Frontal cortex (tissue), 4 donors: ENCODE data around the gene TAF8. TPM values are rescaled to one million over a fixed set of nuclear protein-coding genes. Genes with fewer than 3 reads are reported as not detected.
"Not testable (repeated sequence)": the region's sequence is repeated elsewhere in the genome, so short reads cannot be mapped to it uniquely, and the experiment has no call there.

Experiments used
- DNase-seq, 2 donors: peaks; one replicate each; pipeline ENCODE4 v3.0.0; 2012; ENCODE audit warnings: low spot score in 2 of 2
- FAIRE-seq: peaks from 2 replicates; lab custom pipeline; 2012; peaks lifted over from hg19 to GRCh38; lab: Jason Lieb, UNC
- total RNA-seq: library from RNA; depleted of rRNA; stranded (reverse); fragments of >200 nt; gene quantifications from one replicate; pipeline ENCODE4 v1.2.3, GENCODE V29; 2014
- donor health status: control.
- donor health status: control.
- donor health status: control.

The TAF8 gene, protein sequence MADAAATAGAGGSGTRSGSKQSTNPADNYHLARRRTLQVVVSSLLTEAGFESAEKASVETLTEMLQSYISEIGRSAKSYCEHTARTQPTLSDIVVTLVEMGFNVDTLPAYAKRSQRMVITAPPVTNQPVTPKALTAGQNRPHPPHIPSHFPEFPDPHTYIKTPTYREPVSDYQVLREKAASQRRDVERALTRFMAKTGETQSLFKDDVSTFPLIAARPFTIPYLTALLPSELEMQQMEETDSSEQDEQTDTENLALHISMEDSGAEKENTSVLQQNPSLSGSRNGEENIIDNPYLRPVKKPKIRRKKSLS
- total RNA-seq, result 4.5 TPM

DNA sequence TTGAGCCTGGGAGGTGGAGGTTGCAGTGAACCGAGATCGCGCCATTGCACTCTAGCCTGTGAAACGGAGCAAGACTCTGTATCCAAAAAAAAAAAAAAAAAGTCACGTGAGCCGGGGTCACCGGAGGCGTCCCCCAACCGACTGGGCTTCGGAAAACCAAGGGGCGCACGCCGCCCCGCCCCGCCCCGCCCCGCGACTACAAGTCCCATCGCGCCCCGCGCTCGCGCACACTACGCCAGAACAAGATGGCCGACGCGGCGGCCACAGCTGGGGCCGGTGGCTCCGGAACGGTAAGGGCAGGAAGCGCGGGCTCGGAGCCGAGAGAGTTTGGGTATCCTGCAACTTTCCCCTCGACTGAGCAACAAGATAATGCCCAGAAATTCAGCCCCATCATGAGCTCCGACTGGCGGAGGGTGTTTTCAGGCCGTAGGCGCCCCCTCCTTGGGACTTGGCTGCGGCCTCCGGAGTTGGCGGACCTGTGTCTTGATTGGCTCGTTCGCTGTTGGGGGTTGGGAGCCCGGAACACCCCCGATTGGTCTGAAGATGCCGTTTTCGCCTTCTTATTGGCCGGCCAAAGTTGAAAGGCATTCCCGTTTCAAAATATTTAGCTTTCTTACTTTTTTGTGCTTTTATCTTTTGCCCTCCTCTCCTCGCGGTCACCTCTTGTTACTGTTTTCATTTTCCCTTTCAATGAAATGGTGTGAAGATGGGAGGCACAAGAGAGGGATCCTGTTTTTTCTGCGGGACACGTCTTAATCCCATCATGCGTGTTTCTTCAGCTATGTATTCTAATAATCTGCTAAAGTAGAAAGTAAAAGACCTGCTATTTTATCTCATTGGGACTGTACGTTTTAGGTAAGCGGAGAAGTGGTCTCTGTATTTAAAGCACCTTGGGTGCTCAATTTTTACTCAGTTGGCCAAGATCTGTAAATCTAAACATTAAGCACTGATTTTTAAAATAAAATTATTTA is at the start of gene TAF8:
Gene TAF8 (plus strand): TSS at position 228 of the 971 bp plus-strand sequence. CDS start 18 bp downstream, at position 246.
- DNase-seq (peak; percentile 86 to 88), FAIRE-seq (no peak)

DNA sequence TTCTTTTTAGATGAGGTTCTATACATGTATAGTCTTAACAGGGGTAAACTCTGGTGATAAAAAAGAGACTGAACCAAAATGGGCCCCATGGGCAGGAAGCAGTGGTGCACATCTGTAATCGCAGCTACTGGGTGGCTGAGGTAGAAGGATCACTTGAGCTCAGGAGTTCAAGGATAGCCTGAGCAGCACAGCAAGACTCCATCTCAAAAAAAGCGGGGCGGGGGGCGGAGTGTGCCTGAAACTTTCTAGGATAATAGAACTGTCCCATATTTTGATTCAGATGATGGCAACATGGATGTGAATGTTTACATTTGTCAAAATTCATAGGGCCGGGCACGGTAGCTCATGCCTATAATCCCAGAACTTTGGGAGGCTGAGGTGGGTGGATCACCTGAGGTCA is 48.8 kb upstream of the TAF8 start:
- no peak for FAIRE-seq
- DNase-seq, result no peak

DNA sequence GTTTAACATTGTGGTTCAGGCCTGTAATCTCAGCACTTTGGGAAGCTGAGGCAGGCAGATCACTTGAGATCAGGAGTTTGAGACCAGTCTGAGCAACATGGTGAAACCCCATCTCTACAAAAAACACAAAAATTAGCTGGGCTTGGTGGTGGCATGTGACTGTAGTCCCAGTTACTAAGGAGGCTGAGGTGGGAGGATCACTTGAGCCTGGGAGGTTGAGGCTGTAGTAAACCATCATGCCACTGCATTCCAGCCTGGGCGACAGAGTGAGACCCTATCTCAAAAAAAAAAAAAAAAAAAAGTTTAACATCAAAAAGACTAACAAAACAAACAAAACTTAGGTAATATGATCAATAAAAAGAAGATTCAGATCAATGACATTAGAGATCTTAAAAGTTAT is 46.7 kb upstream of the TAF8 start:
- FAIRE-seq, result not testable (repeated sequence)

DNA sequence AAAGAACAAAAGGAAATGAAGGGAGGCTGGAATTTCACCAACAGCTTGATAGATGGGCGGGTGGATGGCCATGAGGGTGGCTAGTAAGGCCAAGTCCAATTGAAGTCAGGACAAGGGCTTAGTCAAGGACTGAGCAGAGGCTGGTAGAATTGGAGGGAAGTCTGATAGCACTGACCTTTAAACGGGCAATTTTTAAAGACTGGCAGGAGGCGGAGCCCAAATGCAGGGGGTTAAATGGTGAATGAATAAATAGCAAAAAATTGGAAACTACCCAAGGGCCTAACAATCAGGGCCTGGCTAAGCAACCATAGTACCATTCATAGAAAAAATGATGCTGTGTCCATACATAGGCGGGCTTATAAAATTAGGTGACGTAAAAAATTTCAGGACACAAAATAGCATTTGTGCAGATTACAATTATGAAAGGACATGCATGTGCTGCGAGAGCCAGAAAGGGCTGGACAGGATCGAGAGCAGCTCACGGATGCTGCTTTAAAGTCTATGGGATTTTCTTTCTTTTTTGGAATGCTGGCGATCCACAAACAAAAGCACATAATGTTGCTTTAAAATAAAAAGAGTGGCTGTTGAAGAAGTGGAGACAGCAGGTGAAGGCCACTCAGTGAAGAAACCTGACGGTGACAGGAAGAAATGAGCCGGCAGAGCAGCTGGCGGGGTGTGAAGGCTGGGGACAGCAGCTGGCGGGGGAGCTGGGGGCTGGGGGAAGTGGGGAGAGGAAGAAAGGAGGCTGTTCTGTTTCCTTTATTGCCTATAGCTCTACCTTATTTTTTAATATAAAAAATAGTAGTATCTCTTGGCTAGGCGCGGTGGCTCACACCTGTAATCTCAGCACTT is 42.8 kb upstream of the TAF8 start:
- DNase-seq, result no peak
- no peak for FAIRE-seq

More for the DNA sequence above, 46.7 kb upstream of the TAF8 start:
- not testable (repeated sequence) for DNase-seq

DNA sequence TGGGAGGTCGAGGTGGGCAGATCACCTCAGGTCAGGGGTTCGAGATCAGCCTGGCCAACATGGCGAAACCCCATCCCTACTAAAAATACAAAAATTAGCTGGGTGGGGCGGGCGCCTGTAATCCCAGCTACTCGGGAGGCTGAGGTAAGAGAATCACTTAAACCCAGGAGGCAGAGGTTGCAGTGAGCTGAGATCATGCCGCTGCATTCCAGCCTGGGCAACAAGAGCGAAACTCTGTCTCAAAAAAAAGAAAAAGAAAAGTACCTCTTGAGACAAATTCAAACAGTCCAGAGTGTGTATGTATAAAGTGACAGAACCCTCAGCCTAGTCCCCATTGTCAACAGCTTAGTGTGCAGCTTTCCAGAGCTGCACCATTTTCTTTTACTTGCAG is 42.2 kb upstream of the TAF8 start:
- not testable (repeated sequence) for FAIRE-seq, DNase-seq

DNA sequence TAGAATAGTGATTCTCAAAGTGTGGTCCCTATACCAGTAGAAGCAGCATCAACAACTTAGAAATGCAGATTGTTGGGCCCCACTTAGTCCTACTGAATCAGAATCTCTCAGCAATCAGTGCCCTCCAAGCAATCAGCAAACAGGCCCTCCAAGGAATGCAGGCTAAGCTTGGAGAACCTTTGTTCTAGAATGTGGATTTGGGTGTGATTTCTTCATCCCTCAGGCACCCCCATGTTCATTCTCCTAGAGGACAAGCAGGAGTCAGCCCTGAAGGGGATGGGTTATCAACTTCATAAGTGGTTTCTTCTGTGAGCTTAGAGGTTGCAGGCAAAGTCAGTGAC is 40.5 kb upstream of the TAF8 start:
- no peak for FAIRE-seq

DNA sequence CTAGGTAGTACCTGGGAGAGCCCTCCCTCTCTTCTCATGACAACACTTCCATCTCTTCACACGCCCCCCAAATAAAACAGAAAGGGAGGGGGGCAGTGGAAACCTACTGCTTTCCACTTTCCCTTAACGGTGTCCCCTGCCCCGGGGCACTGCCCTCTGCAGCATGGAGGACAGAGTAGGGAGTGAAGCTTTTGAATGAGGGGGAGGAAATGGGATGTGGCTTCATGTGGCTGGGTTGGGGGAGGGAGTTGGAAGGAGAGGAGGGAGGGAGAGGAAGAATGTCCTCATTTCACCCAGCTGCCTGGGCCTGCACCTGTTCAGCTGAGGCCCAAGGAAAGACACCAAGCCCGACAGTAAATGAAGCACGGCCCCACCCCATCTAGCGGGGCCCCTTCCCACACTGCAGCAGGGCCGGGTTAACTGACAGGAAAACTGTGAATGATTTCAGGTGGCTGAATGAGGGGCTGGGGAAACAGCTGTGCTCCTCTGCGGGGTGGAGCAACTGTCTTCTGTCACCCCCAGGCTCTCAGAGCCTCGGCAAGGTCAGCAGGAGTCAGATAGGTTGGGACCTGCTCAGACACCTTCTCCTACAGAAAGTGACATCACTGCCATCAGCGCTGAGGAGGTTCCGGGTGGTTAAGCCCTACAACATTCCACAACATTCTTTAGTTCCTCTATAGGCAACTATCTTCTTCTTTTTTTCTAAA is 40.0 kb upstream of the TAF8 start:
- DNase-seq, result no peak
- FAIRE-seq, result no peak

More for the DNA sequence above, 40.5 kb upstream of the TAF8 start:
- no peak for DNase-seq

DNA sequence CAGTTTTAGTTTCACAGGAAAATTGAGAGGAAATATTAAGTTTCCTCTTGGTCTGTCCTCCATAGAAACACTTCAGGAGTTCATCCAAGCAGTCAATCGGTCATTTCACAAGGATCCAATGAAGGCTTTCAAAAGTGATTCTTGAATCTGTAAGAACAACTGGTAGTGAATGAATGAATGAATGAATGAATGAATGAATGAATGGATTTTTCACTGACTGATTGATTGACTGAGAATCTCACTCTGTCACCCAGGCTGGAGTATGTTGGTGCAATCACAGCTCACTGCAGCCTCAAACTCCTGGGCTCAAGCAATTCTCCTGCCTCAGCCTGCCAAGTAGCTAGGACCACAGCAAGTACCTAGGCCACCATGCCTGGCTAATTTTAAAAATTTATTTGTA is 39.4 kb upstream of the TAF8 start:
- DNase-seq (no peak), FAIRE-seq (no peak)

DNA sequence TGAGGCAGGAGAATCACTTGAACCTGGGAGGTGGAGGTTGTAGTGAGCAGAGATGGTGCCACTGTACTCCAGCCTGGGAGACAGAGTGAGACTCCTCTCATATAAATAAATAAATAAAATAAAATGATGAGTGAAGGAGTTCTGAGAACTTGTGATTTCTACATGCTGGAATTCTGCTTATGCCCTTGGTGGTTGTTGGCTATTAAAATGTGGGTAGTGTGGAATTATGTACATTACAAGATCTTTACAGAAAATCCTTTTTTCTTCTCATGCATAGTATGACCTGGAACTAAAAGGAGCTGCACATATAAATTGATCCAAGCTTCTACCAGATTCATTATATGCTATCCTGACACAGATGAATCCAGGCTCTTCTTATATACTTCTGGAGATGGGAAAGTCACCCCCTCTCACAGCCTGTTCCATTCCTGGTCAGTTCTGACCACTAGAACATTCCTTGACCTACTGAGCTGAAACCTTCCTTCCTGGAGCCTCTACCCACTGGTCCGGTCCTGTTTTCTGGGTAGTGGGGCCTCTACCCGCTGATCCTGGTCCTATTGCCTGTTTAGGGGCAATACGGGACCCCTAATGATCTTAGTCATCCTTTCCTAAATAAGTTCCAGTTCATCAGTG is 37.7 kb upstream of the TAF8 start:
- no peak for FAIRE-seq

DNA sequence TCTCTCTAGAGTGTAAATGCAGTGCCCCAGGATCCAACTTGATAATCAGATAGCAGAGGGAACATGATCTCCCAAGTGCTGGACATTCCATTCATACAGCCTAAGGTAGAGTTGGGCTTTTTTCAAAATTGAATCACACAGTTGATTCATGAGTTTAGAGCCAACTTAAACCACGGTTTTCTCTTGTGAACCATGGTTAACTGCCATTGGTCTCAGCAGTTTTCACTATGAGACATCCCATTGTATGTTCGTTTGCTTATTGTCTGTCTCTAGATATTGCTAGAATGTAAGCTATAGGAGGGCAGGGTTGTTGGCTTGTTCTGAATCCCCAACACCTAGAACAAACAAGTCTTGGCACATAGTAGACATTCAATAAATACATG is 37.2 kb upstream of the TAF8 start:
- FAIRE-seq, result no peak
- no peak for DNase-seq

More for the DNA sequence above, 37.7 kb upstream of the TAF8 start:
- DNase-seq, result no peak

DNA sequence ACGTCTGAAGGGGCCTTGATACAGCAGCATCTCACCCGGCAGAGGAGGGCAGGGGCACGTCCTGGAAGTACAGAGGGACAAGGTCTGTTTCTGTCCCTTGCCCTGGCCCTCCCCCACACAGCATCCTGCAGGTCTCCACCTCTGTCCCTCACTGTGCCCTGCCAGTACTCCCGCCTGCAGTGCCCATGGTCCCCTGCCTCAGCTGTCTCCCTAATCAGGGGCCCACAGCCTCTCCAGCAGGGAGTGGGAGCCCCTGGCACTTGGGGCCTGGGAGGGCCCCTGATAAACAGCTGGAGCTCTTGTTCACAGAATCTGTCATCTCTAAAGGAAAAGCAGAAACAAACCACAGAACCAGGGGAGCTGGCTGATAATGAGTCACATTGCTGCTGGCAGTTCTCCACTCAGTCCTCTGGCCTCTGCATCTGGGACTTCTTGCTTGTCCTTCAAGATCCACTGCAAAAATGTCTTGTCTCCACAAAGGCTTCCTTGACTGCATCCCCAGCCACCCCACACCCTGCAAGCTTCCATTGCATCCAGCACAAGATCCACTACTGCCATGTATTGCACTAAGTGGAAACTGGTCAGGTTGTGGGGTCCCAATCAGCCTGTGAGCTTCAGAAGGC is 33.2 kb upstream of the TAF8 start:
- FAIRE-seq (no peak), DNase-seq (no peak)

DNA sequence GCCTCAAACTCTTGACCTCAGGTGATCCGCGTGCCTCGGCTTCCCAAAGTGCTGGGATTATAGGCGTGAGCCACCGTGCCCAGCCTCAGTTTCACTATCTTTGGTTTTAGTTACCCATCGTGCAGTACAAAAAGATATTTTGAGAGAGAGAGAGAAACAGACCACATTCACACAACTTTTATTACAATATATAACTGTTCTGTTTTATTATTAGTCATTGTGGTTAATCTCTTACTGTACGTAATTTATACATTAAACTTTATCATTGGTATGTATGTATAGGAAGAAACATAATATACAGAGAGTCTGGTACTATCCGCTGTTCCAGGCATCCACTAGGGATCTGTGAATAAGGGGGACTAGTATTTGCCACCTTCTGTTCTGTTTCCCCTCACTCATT is 29.4 kb upstream of the TAF8 start:
- no peak for FAIRE-seq

DNA sequence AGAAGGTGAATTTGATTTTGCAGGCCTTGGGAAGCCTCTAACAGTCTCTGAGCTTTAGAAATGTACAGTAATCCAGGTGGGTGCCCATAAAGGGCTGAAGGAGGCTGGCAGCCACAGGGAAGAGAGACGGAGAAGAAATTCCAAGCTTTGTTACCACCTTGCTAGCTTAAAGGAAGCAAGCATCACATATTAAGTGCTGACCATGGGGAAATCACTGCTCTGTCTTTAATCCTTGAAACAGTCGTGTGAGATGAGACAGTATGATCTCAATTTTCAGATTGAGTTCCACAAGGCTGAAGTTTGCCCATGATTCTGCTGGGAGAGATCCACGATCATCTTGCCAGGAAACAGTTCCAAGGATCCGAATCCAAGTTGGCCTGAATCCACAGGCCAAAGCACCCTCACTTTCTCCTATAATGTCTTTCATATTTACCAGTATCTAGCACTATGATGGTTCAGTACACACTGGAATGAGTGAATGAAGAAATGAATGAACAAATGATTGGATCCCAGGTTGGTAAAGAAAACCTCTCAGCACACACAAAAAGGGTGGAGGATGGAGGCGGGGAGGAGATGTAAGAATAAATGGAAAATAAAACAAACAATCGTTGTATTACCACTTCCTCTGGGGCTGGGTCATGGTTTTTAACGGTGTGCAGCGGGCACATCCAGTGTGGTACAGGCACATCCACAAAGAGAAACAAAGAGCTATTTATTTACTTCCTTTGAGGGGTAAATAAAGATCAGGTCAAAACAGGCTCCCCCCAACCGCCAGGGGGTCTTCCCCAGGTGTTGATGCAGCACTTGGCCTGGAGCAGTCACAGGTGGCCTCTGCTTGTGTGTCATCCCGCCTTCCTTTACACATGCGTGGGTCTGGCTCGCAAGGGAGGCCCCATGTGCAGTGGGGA is 28.2 kb upstream of the TAF8 start:
- FAIRE-seq, result no peak
- DNase-seq, result no peak

More for the DNA sequence above, 29.4 kb upstream of the TAF8 start:
- DNase-seq, result no peak

DNA sequence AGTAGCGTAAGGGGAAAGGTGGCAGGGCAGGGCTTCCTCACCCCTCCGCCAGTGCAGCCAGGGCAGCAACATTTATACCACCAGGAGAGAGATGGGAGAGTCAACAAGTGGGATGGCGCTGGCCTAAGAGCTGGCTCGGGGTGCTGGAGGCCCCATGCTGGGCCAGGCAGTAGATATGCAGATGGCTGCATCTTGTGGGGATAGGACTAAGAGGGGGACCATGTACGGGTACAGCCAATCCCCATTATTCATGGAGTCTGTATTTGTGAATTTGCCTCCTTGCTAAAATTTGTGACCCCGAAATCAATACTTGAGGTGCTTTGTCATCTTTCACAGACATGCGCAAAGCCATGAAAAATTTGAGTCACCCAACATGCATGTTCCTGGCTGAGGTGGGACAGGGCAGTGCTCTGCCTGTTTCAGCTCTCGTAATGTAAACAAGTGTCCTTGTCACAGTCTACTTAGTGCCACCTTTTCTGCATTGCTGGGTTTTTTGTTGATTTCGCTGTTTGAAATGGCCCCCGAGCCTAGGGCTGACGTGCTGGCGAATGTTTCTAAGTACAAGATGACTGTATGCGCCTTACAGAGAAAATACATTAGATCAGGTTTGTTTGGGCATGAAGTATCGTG is 27.5 kb upstream of the TAF8 start:
- FAIRE-seq (no peak), DNase-seq (no peak)

DNA sequence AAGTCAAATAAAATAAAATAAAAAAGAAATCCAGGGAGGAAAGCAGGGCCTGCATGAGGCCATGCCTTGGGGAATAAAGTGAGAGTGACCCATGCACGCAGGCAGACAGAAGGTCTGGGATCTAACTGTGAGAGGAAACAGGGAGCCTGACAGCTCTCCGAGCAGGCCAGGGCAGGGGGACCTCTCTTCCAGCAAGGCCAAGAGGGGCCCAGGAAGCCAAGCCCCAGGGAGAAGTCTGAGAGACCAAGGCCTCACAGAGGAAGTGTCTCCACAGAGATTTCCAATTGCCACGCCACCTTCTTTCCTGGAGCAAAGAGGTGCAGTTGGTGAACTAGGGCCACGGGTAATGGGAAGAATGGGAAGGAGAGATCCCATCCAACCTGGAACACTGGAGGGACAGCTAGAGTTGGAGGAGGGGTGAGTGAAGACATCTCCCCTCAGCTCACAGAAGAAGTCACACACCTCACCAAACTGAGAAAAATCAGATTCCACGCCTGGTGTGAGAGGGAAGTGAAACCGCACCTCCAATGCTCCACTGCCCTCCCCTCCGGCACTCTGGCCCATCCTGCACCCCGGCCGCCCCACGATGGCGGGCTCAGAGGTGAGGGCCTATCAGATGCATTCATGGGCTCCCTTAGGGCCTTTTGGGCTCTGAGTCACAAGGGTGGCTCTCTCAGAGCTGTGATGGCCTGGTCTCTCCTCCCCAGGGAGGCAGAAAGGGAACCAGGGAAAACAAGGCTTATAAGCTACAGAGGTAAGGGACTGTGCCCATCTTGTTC is 25.1 kb upstream of the TAF8 start:
- DNase-seq (no peak), FAIRE-seq (no peak)

DNA sequence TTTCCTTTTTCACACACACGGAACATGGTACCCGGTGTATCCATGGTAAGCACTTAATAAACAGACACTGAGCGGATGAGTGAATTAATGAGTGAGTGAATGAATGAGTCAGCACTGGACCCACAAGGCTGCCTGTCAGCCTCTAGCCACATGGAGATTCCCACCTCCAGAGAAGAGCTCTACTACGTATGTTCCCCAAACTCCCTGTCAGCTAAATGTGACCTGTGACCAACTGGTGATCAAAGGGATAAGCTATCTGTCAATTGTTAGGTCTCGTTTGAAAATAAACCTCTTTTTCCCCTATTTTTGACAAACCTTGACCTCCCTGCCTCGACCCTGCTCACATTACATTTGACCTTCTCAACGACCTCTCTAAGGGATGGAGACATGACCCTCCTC is 24.5 kb upstream of the TAF8 start:
- DNase-seq, result no peak
- no peak for FAIRE-seq
